NB4 (cell line): ENCODE data around the gene SNRK.

Experiments
- CTCF ChIP-seq: IDR thresholded peaks from one replicate; pipeline ENCODE4 v1.5.1; 2012; ENCODE audit warnings: low read depth, low read length
- MYC ChIP-seq: IDR thresholded peaks from 2 replicates; pipeline ENCODE4 v1.6.1; 2011; ENCODE audit warnings: low read depth, low read length
- POLR2A ChIP-seq: IDR thresholded peaks from 2 replicates; pipeline ENCODE4 v1.6.1; 2011; ENCODE audit warnings: mild to moderate bottlenecking; ENCODE audit not compliant: insufficient read length; ENCODE audit errors: extremely low read depth

GRCh38 chr3:43268636-43269035 is 17.7 kb upstream of the SNRK start:
- TF ChIP-seq CTCF = no peak
- no peak for TF ChIP-seq MYC
- TF ChIP-seq POLR2A = no peak
